Putamen (tissue), 1 donor: ENCODE results near the gene GFM1.

Experiments
- DNase-seq: peaks from one replicate; pipeline ENCODE4 v3.0.0-alpha.2; 2016; ENCODE audit warnings: low spot score

The GFM1 gene

DNA sequence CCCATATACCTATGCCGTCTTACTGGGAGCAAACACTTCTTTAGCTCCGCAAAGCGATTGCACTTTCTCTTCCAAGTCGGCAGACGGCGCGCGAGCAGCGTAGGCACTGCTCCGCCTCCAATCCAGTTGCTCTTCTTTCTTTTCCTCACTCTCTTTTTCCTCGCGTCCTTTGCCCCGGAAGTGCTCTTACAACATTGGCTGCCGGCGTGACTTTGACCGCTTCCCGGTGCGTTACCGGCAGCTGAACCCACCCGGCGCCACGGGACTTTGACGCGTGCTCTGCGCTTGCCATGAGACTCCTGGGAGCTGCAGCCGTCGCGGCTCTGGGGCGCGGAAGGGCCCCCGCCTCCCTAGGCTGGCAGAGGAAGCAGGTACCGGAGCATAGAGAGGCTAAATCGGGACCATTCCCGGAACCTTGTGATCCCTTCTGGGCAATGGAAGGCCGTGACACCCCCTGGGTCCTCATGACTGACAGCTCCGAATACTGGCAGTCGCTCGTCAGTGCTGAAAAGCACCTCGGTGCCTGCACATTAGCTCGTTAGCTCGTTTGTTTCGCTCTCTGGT lies at the start of gene GFM1:
Gene GFM1 (plus strand): TSS at position 183 of the 564 bp plus-strand sequence. CDS start 108 bp downstream, at position 291.
- peak; percentile 97 for DNase-seq

DNA sequence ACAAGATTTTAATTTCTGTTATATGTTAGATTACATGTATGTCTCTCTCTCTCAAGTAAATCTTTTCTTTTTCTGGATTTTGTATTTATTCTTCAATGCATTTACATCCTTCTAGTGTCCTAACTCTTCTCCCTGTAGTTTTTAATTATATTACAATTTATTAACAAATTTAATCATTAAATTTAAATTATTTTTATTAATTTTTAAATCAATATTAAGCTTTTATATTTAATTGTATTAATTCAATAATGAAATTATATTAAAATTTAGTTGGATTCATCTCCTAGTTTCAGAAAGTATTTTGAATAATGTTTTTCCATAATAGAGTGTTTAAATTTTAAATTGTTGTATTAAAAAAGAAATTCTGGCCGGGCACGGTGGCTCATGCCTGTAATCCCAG lies 43.5 kb upstream of the GFM1 start:
- DNase-seq = no peak

DNA sequence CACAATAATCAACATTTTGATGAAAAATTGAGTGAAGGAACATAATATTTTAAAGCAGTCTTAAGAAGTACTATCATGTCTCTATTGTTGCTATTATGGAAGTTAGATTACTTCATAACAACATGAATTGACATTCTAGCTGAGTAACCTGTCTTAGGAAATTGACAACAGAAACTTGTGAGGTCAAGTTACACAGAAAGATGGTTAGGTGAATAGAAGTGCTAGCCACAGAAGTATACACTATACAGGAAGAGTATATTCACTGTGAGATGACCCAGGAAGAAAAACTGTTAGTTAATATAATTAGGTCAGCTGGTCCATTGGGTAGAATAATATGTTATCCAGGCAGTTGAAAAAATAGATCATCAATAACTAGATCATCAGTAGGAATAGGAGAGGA lies 42.1 kb upstream of the GFM1 start:
- DNase-seq = no peak

- DNase-seq = no peak
These were observed 26.1 kb upstream of the GFM1 start for GRCh38 chr3:158617982-158618875.

GRCh38 chr3:158625881-158626280 lies 18.4 kb upstream of the GFM1 start:
- DNase-seq = no peak

- DNase-seq = no peak
These were observed 12.3 kb upstream of the GFM1 start for GRCh38 chr3:158631981-158632380.

DNA sequence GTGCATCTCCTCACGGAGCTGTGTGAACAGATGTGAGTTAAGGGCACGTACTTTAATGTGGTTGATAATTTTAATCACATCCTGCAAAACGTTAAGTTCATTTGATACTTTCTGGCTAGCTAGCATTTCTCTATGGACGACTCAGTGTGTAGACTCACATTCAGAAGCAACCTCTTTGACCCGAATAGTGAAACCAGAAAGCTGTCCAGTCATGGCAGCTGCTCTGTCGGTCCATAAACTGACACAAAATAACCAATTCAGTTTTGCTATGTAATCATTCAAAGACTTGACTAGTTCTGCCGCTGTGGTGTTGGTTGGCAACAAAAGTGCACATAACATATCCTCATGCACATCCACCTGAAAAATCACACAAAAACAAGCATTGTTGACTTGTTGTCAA lies 3.7 kb upstream of the GFM1 start:
- DNase-seq = no peak

DNA sequence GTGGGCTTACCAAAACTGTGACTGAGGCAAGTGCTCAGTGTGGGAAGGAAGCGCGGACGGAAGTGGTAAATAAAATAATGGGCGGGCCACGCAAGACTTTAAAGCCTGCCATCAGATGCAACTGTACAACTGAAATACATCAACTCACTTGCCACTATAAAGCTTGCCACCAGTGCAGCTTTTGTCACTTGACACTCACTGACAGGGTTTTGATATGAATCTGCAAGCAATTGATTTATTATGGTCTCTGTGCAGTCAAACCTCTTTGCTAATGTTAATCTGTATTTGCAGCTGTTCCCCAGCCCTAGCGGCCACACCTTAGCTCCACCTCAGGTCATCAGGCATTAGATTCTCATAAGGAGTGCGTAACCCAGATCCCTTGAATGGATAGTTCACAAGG lies 2.3 kb upstream of the GFM1 start:
- no peak for DNase-seq

DNA sequence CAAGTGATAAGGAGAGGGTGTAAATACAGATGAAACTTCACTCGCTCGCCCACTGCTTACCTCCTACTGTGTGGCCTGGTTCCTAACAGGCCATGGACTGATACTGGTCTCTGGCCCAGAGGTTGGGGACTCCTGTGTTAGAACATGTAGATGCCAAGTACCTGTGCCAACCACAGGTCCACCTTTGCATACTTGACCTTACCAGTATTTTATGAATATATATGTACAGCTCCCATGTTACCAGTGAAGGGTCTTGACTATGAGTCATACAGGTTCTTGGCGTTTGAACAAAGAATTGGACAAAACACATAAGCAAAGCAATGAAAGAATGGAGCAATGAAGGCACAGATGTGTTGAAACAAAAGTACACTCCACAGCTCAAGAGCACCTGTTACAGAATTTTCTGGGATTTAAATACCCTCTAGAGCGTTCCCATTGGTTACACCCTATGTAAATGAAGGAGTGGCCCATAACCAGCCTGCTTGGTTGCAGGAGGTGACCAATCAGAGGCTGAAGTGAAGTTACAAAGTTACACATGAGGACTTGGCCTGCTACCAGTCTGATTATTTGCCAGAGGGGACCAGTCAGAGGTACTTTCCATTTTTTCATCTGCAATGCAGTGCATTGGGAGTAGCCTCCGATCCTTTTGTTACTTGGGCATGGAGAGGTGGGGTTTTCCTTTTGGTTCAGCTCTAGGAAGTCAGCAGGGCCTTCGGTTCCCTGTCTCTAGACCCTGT lies 1.7 kb upstream of the GFM1 start:
- DNase-seq = no peak

- DNase-seq = no peak
These were observed 5.5 kb downstream of the GFM1 start for GRCh38 chr3:158649791-158650190.

DNA sequence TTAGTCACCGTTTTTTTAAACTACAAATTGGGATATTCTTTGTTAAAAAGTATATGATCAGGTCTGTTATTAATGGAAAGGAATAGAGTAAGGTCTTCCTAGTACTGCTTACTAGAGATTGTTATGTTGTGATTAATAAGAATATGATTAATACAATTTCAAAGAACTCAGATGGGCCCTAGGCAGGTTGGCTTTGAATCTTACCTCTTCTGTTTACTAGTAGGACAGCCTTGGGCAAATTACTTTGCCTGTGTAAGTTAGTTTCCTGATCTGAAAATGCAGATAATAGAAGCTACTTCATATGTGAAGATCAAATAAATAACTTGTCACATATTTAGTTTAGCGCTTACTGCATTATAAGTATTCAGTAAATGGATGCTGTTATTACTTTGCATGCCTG lies 6.9 kb downstream of the GFM1 start:
- DNase-seq = no peak

GRCh38 chr3:158652463-158652862 lies 8.1 kb downstream of the GFM1 start:
- DNase-seq = no peak

- DNase-seq = no peak
These were observed 14.6 kb downstream of the GFM1 start for GRCh38 chr3:158658889-158659288.

GRCh38 chr3:158659454-158660237 lies 15.3 kb downstream of the GFM1 start:
- peak; percentile 49 for DNase-seq

- no peak for DNase-seq
These were observed 16.4 kb downstream of the GFM1 start for GRCh38 chr3:158660711-158661110.

- no peak for DNase-seq
These were observed 18.9 kb downstream of the GFM1 start for GRCh38 chr3:158663246-158663645.

- DNase-seq = no peak
These were observed 19.5 kb downstream of the GFM1 start for GRCh38 chr3:158663832-158664231.

- DNase-seq = no peak
These were observed 22.1 kb downstream of the GFM1 start for GRCh38 chr3:158666416-158666815.

DNA sequence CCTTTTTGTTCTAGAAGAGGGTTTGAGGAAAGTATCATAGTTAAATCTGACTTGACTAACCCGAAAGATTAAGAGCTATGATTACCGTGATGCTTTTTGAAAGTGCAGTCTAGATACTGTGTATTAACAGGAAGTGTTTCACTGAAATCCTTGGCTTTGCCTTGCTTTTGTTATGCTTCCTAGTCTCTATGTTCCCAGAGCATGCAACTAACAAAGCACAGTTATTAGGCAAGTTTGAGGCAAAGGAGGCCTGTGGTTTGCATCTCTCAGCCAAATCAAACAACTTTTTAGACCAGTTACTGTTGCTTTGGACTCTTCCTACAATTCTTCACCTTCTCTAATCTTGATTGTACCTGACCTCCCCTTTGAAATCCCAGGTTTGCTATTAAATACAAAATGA lies 24.2 kb downstream of the GFM1 start:
- DNase-seq = no peak

DNA sequence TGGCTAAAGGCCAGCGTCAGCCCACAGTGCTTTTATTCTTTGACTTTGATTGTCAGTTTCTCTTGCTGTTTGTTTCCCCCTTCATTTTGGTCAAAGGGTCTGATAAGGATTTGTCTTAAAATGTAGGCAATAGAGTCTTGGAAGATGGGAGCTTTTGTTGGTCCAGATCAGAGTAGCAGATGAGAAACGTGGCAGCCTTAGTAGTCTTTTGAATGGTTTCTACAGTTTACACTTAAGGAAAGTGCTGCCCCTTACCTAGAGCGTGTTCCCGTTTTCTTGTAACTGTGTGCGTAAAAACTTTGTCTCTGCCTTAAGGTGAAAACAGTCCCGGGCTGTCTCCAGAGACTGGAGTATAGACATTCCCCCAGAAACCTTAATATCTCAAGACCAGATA lies 27.5 kb downstream of the GFM1 start:
- DNase-seq = no peak

GRCh38 chr3:158672215-158673176 lies 28.2 kb downstream of the GFM1 start, which contains the start of gene LXN:
LXN (minus strand) TSS chr3:158672648; CDS start chr3:158672478, 170 bp downstream.
- DNase-seq = peak; percentile 61
